ENCODE measurements around the gene UBALD1. TPM values are rescaled to one million over a fixed set of nuclear protein-coding genes. Genes with fewer than 3 reads are reported as not detected.

The UBALD1 gene
- total RNA-seq, 1 experiment from 2014 or later, result 29.9 TPM

- in situ Hi-C loops (cut with HindIII; ENCODE audit: low pct_unique_long_range_greater_than_20kb, low sequenced_read_pairs), result no loop called here
Measured at GRCh38 chr16:4597174-4597573, 17.5 kb downstream of the UBALD1 start.

More at GRCh38 chr16:4597174-4597573, 17.5 kb downstream of the UBALD1 start:
- ATAC-seq (no peak), DNase-seq (ENCODE audit: low read depth, low spot score) (no peak)
- no peaks in the 10 kb centered on the region for H3K27me3 ChIP-seq (ENCODE audit: control insufficient read depth, insufficient read depth, low read length)
- BruUV-seq (replicated peaks), result no TSS peak
- no peak overlapping the region for H3K27ac ChIP-seq (ENCODE audit: low read length)
- TF ChIP-seq REST (IDR thresholded peaks at IDR 0.05; ENCODE audit: insufficient read depth in 1 of 2, low read depth in 2 of 2, low read length in 1 of 2), result no peak
- no peak for TF ChIP-seq SIN3A (IDR thresholded peaks at IDR 0.05; ENCODE audit: borderline replicate concordance, insufficient read depth, low read depth, low read length)
- TF ChIP-seq CTCF (IDR thresholded peaks at IDR 0.05), result no peak
- TF ChIP-seq TCF7L2 (IDR thresholded peaks at IDR 0.05; ENCODE audit: low read depth, low read length), result no peak
- no peak for TF ChIP-seq POLR2AphosphoS5 (IDR thresholded peaks at IDR 0.05; ENCODE audit: low read depth, low read length)
- CTCF ChIA-PET, result no interaction called here
- H3K9me3 ChIP-seq (ENCODE audit: control insufficient read depth, insufficient read depth, low read depth, low read length), result no peaks in the 10 kb centered on the region
- no peaks in the 10 kb centered on the region for H3K36me3 ChIP-seq (ENCODE audit: control insufficient read depth, insufficient read depth, low read length)
- H3K4me1 ChIP-seq (ENCODE audit: control insufficient read depth, insufficient read depth, low read length), result no peaks in the 10 kb centered on the region; the same call in 1 of the 2 replicates
- POLR2A ChIA-PET, result interaction anchor here (0.6 kb wide), 1 partner anchor 224 kb away, joined by 4 read pairs; no protein-coding TSS in a partner anchor
- intact Hi-C loops (cut with micrococcal nuclease; ENCODE audit: unreplicated experiment), result no loop called here
- H3K4me3 ChIP-seq (ENCODE audit: low read depth in 2 of 2, low read length in 2 of 2), result no peak overlapping the region

All from Panc1 (cell line).